ENCODE data around the gene VWC2L.

DNA sequence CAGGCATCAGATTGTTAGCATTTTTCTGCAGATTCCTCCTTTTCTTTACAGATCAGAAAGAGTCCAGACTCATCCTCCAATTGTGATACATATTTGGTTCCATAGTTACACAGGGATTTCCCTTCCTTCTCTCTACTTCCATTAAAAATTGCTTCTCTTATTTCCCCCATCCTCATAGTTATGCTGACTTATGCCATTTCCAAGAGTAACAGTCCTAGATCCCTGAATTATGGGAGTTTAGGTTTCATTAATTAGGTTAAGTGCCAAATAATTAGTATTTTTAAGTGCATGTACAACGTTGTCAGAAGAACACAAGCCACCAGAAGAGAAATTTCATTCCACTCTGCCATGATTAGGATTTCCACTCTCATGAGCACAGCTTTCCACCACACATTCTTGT lies 200.2 kb downstream of the VWC2L start:
- TF ChIP-seq REST (IDR thresholded peaks at IDR 0.05; ENCODE audit: insufficient read depth in 1 of 2, low read depth in 2 of 2, low read length in 2 of 2) (no peak), POLR2AphosphoS5 (IDR thresholded peaks at IDR 0.05; ENCODE audit: low read depth, low read length) (no peak), TAF1 (IDR thresholded peaks at IDR 0.05; ENCODE audit: borderline replicate concordance, insufficient read depth, low read length) (no peak), SIN3A (IDR thresholded peaks at IDR 0.05; ENCODE audit: borderline replicate concordance, insufficient read depth, low read length) (no peak)
